GM19372 (cell line): Measurements from ENCODE around the gene OCIAD2.
"Not testable (repeated sequence)": the region's sequence is repeated elsewhere in the genome, so short reads cannot be mapped to it uniquely, and the experiment has no call there.

Experiments
- ATAC-seq: cut with Tn5 transposase; IDR thresholded peaks from one replicate; pipeline ENCODE4 v1.9.1; 2021; ENCODE audit warnings: mild to moderate bottlenecking, low read depth, moderate library complexity; ENCODE audit not compliant: unreplicated experiment

OCIAD2 gene

GRCh38 chr4:48862038-48862437 lies 44.5 kb downstream of the OCIAD2 start:
- ATAC-seq = no peak

GRCh38 chr4:48858130-48858529 lies 48.4 kb downstream of the OCIAD2 start:
- ATAC-seq = no peak

- no peak for ATAC-seq
These were observed 51.6 kb downstream of the OCIAD2 start for GRCh38 chr4:48854982-48855381.

- no peak for ATAC-seq
These were observed 52.2 kb downstream of the OCIAD2 start for GRCh38 chr4:48854395-48854683.

- no peak for ATAC-seq
These were observed 52.8 kb downstream of the OCIAD2 start for GRCh38 chr4:48853604-48854394.

- ATAC-seq = no peak
These were observed 54.9 kb downstream of the OCIAD2 start for GRCh38 chr4:48851651-48852050.

GRCh38 chr4:48848799-48849198 lies 57.8 kb downstream of the OCIAD2 start:
- not testable (repeated sequence) for ATAC-seq

- ATAC-seq = no peak
These were observed 61.7 kb downstream of the OCIAD2 start for GRCh38 chr4:48844843-48845242.

- ATAC-seq = no peak
These were observed 65.3 kb downstream of the OCIAD2 start for GRCh38 chr4:48841045-48841827.

- ATAC-seq = no peak
These were observed 69.9 kb downstream of the OCIAD2 start for GRCh38 chr4:48836658-48837057.
